HepG2 (cell line): ENCODE measurements around the gene DGKG. TPM values are rescaled to one million over a fixed set of nuclear protein-coding genes. Genes with fewer than 3 reads are reported as not detected.
A peak's percentile ranks its signal among the peaks of the same experiment; 100 is the strongest.

ENCODE experiments used
- ASH2L ChIP-seq: fragments of 300-600, 200-600 bp; sonication (generic); IDR thresholded peaks from 2 replicates; pipeline ENCODE4 v1.7.0; 2017; ENCODE audit warnings: low read depth, mild to moderate bottlenecking, moderate library complexity, mixed read lengths, low read length; ENCODE audit not compliant: insufficient read length
- DPF2 ChIP-seq: sonication (generic); formaldehyde crosslinking; IDR thresholded peaks from 2 replicates; pipeline ENCODE4 v1.4.0; 2020; ENCODE audit warnings: mild to moderate bottlenecking, low read depth, missing genetic modification reagents, borderline replicate concordance
- ELF3 ChIP-seq: IDR thresholded peaks from 2 replicates; pipeline ENCODE4 v1.6.1; 2016; ENCODE audit warnings: missing genetic modification reagents, missing compliant biosample characterization
- ETV5 ChIP-seq: IDR thresholded peaks from 2 replicates; pipeline ENCODE4 v1.6.1; 2018; ENCODE audit warnings: missing biosample characterization, missing genetic modification reagents, inconsistent platforms, borderline replicate concordance
- HDAC6 ChIP-seq: fragments of 200-600 bp; sonication (generic); IDR thresholded peaks from 2 replicates; pipeline ENCODE4 v1.7.0; 2017; ENCODE audit warnings: mild to moderate bottlenecking, antibody characterized with exemption, low read length, low read depth
- IKZF5 ChIP-seq: IDR thresholded peaks from 2 replicates; pipeline ENCODE4 v1.6.1; 2018; ENCODE audit warnings: missing genetic modification reagents, mild to moderate bottlenecking, missing compliant biosample characterization
- KAT8 ChIP-seq: IDR thresholded peaks from 2 replicates; pipeline ENCODE4 v1.6.1; 2016; ENCODE audit warnings: missing genetic modification reagents, missing compliant biosample characterization
- MAFG ChIP-seq: sonication (generic); formaldehyde crosslinking; IDR thresholded peaks from 2 replicates; pipeline ENCODE4 v1.5.1; 2020; ENCODE audit warnings: mild to moderate bottlenecking, missing genetic modification reagents
- MNT ChIP-seq: fragments of 450-650 bp; IDR thresholded peaks from 2 replicates; pipeline ENCODE4 v1.6.1; 2016
- NFRKB ChIP-seq: fragments of 450-650 bp; IDR thresholded peaks from 2 replicates; pipeline ENCODE4 v1.6.1; 2017
- NR2F2 ChIP-seq: IDR thresholded peaks from 2 replicates; pipeline ENCODE4 v1.6.1; 2012; ENCODE audit warnings: low read depth, inconsistent platforms, borderline replicate concordance
- POGZ ChIP-seq: sonication (generic); formaldehyde crosslinking; IDR thresholded peaks from 2 replicates; pipeline ENCODE4 v1.4.0; 2020; ENCODE audit warnings: mild to moderate bottlenecking, missing genetic modification reagents
- PRDM15 ChIP-seq: sonication (generic); formaldehyde crosslinking; IDR thresholded peaks from 2 replicates; pipeline ENCODE4 v1.4.0; 2020; ENCODE audit warnings: missing genetic modification reagents
- RCOR2 ChIP-seq: IDR thresholded peaks from 2 replicates; pipeline ENCODE4 v1.6.1; 2016; ENCODE audit warnings: missing biosample characterization, missing genetic modification reagents
- ZBTB4 ChIP-seq: sonication (generic); formaldehyde crosslinking; IDR thresholded peaks from 2 replicates; pipeline ENCODE4 v1.4.0; 2020; ENCODE audit warnings: missing genetic modification reagents, mild to moderate bottlenecking, borderline replicate concordance
- ZKSCAN5 ChIP-seq: sonication (generic); formaldehyde crosslinking; IDR thresholded peaks from 2 replicates; pipeline ENCODE4 v1.5.1; 2020; ENCODE audit warnings: mild to moderate bottlenecking, missing genetic modification reagents
- ZNF160 ChIP-seq: sonication (generic); formaldehyde crosslinking; IDR thresholded peaks from 2 replicates; pipeline ENCODE4 v1.8.0; 2022; ENCODE audit warnings: mild to moderate bottlenecking, inconsistent platforms, missing genetic modification reagents
- ZNF446 ChIP-seq: sonication (generic); formaldehyde crosslinking; IDR thresholded peaks from 2 replicates; pipeline ENCODE4 v1.5.0; 2020; ENCODE audit warnings: mild to moderate bottlenecking, missing genetic modification reagents
- ZNF558 ChIP-seq: sonication (generic); formaldehyde crosslinking; IDR thresholded peaks from 2 replicates; pipeline ENCODE4 v1.9.0; 2022; ENCODE audit warnings: mild to moderate bottlenecking, missing genetic modification reagents, borderline replicate concordance
- ZNF792 ChIP-seq: IDR thresholded peaks from 2 replicates; pipeline ENCODE4 v1.6.1; 2016
- ZSCAN31 ChIP-seq: sonication (generic); formaldehyde crosslinking; IDR thresholded peaks from 2 replicates; pipeline ENCODE4 v1.5.0; 2020; ENCODE audit warnings: low read depth, mild to moderate bottlenecking, missing genetic modification reagents
- polyA plus RNA-seq, 8 experiments: library from polyadenylated mRNA; depleted of rRNA in 3 of 8; stranded (reverse) in 7 of 8; unstranded in 1 of 8; fragments of >200 nt; fragmentation: Illumina TruSeq in 4 of 8; extraction: Trizol in 4 of 8; gene quantifications; 2 replicates each; pipeline versions ENCODE4 v1.2.1 to v1.2.3, GENCODE V29; 2011 to 2016; ENCODE audit warnings: low read depth in 4 of 8, missing spikeins in 1 of 8, mixed read lengths in 1 of 8; ENCODE audit not compliant: insufficient read depth in 1 of 8
- total RNA-seq, 5 experiments: library from RNA; depleted of rRNA; stranded (reverse); fragments of >200 nt; fragmentation: Illumina TruSeq; extraction: Trizol; gene quantifications; 2 replicates each; pipeline ENCODE4 v1.2.3, GENCODE V29; 2016; ENCODE audit warnings: low read depth in 1 of 5

The DGKG gene
- total and polyA plus RNA-seq, 2 of the 13 experiments (the other 11 are each of a cell fraction or from before 2014, with no cell fraction given), result 3.8 to 6.2 TPM

- TF ChIP-seq HDAC6, result no peak
- TF ChIP-seq KAT8 (CRISPR knock-in tag), result no peak
- TF ChIP-seq ZBTB4, result no peak
- TF ChIP-seq IKZF5 (CRISPR knock-in tag), result peak; percentile 24; the same call in 1 of the 2 replicates
- TF ChIP-seq NFRKB, result no peak
- no peak for TF ChIP-seq ZKSCAN5 (CRISPR knock-in tag)
- no peak for TF ChIP-seq PRDM15 (CRISPR knock-in tag)
- peak; percentile 31; the same call in 1 of the 2 replicates for TF ChIP-seq POGZ (CRISPR knock-in tag)
- TF ChIP-seq ZNF160, result no peak
- no peak for TF ChIP-seq ZSCAN31 (CRISPR knock-in tag)
- TF ChIP-seq ZNF446, result no peak
- TF ChIP-seq ASH2L, result peak; percentile 57
- TF ChIP-seq NR2F2, result peak; percentile 75; the same call in 1 of the 2 replicates
- TF ChIP-seq ZNF558 (CRISPR knock-in tag), result no peak
- TF ChIP-seq ZNF792 (CRISPR knock-in tag), result no peak
- 0 out of 2 replicates have a peak, but pooled peaks have one; percentile 46 for TF ChIP-seq DPF2 (CRISPR knock-in tag)
- TF ChIP-seq RCOR2 (CRISPR knock-in tag), result no peak
- no peak for TF ChIP-seq MNT
- peak; percentile 29; the same call in 1 of the 2 replicates for TF ChIP-seq ETV5 (CRISPR knock-in tag)
- TF ChIP-seq ELF3, result peak; percentile 62
- no peak for TF ChIP-seq MAFG (CRISPR knock-in tag)
Measured at GRCh38 chr3:186354100-186354499, 7.9 kb downstream of the DGKG start (continued).
